Naive thymus-derived CD4-positive, alpha-beta T cell (primary cell): ENCODE results near the gene TMEM134. TPM values are rescaled to one million over a fixed set of nuclear protein-coding genes. Genes with fewer than 3 reads are reported as not detected.

Experiments used
- ATAC-seq: fragments of 150-1000 bp; cut with Tn5 transposase; 2 replicates; pipeline ENCODE4 v1.10.0; 2021; ENCODE audit warnings: mild to moderate bottlenecking, moderate library complexity
- CTCF ChIA-PET: fragments of 350-600 bp; sonication (Branson Sonifier 250); formaldehyde crosslinking; loops from one replicate; lab custom pipeline; 2021; ENCODE audit warnings: antibody characterized with exemption; lab: Charles Lee
- POLR2A ChIA-PET: fragments of 350-600 bp; sonication (Branson Sonifier 250); formaldehyde crosslinking; loops from one replicate; lab custom pipeline; 2021; ENCODE audit warnings: antibody characterized with exemption, inconsistent platforms; lab: Charles Lee
- DNase-seq, 9 donors: peaks; one replicate each; pipeline versions ENCODE4 v3.0.0 to v3.0.0-alpha.2; 2020 to 2022; ENCODE audit warnings: mixed read lengths in 1 of 9
- H3K27ac ChIP-seq: one replicate; pipeline ENCODE4 v1.7.0; 2013; ENCODE audit warnings: mild to moderate bottlenecking, low read depth, low read length, moderate library complexity
- H3K27me3 ChIP-seq, 2 donors: one replicate each; pipeline ENCODE4 v1.7.0; 2013; ENCODE audit warnings: low read length in 2 of 2, mild to moderate bottlenecking in 2 of 2, moderate library complexity in 2 of 2; ENCODE audit not compliant: control insufficient read depth in 2 of 2, insufficient read depth in 2 of 2
- H3K36me3 ChIP-seq, 3 experiments: 1 replicate in 2 of 3; 2 replicates in 1 of 3; pipeline ENCODE4 v1.7.0; 2013; ENCODE audit warnings: low read length in 3 of 3, mild to moderate bottlenecking in 3 of 3, moderate library complexity in 1 of 3; ENCODE audit not compliant: insufficient read depth in 3 of 3, control insufficient read depth in 2 of 3
- H3K4me1 ChIP-seq, 2 donors: one replicate each; pipeline ENCODE4 v1.7.0; 2013; ENCODE audit warnings: low read length in 2 of 2, mild to moderate bottlenecking in 2 of 2, moderate library complexity in 1 of 2; ENCODE audit not compliant: control insufficient read depth in 2 of 2, insufficient read depth in 2 of 2
- H3K4me3 ChIP-seq: 2 replicates; pipeline ENCODE4 v1.7.0; 2013; ENCODE audit warnings: mild to moderate bottlenecking, low read length
- H3K9me3 ChIP-seq, 3 experiments: 1 replicate in 2 of 3; 2 replicates in 1 of 3; pipeline ENCODE4 v1.7.0; 2013; ENCODE audit warnings: low read length in 3 of 3; ENCODE audit not compliant: control insufficient read depth in 2 of 3
- H3K27ac Mint-ChIP-seq, 9 donors: one replicate each; pipeline ENCODE4 v1.8.0; 2020 to 2022; ENCODE audit warnings: mixed read lengths in 9 of 9, mild to moderate bottlenecking in 8 of 9, moderate library complexity in 5 of 9, inconsistent platforms in 2 of 9
- H3K27me3 Mint-ChIP-seq, 5 donors: one replicate each; pipeline ENCODE4 v1.8.0; 2021 to 2022; ENCODE audit warnings: mixed read lengths in 5 of 5, mild to moderate bottlenecking in 1 of 5
- H3K36me3 Mint-ChIP-seq, 5 donors: one replicate each; pipeline ENCODE4 v1.8.0; 2020 to 2022; ENCODE audit warnings: mixed read lengths in 5 of 5, mild to moderate bottlenecking in 3 of 5, inconsistent platforms in 1 of 5
- H3K4me1 Mint-ChIP-seq, 7 donors: one replicate each; pipeline ENCODE4 v1.8.0; 2020 to 2022; ENCODE audit warnings: mixed read lengths in 7 of 7, mild to moderate bottlenecking in 3 of 7, inconsistent platforms in 1 of 7
- H3K4me3 Mint-ChIP-seq, 10 donors: one replicate each; pipeline ENCODE4 v1.8.0; 2020 to 2022; ENCODE audit warnings: mild to moderate bottlenecking in 10 of 10, mixed read lengths in 10 of 10, moderate library complexity in 6 of 10, inconsistent platforms in 2 of 10
- H3K9me3 Mint-ChIP-seq, 11 donors: one replicate each; pipeline ENCODE4 v1.8.0; 2020 to 2022; ENCODE audit warnings: mixed read lengths in 11 of 11, mild to moderate bottlenecking in 4 of 11, inconsistent platforms in 1 of 11, moderate library complexity in 1 of 11
- intact Hi-C, 2 donors: fragments of 100-400 bp; cut with micrococcal nuclease; formaldehyde crosslinking; loops; one replicate each; pipeline ENCODE4 v1.15.1; 2023
- polyA plus RNA-seq, 2 donors: library from polyadenylated mRNA; unstranded; fragments of 300-500 nt; fragmentation: Illumina TruSeq; gene quantifications; one replicate each; pipeline ENCODE4 v1.2.3, GENCODE V29; 2021
- total RNA-seq, 6 experiments: library from RNA in 5 of 6; stranded (reverse) in 5 of 6; gene quantifications; 1 replicate in 5 of 6; 2 replicates in 1 of 6; pipeline ENCODE4 v1.2.3 and lab custom pipeline; 2021 to 2026

TMEM134 gene
- total and polyA plus RNA-seq, 7 experiments from 2014 or later: 52.4 to 143 (median 88.2) TPM

- POLR2A ChIA-PET: interaction anchor here (0.8 to 5.0 kb wide), 7 partner anchors 9 to 102 kb away, joined by 3 to 28 read pairs (median 3); partner anchors contain the start of genes AIP and PPP1CA
- Mint-ChIP-seq H3K4me1 (peaks cover 28 to 45% (median 43%) of the 10 kb centered on the region in 7 donors), H3K27me3 (no peaks in the 10 kb centered on the region), H3K4me3 (peak overlapping the region; percentile 48 to 95 (median 76)), H3K36me3 (peaks cover 8 to 34% (median 11%) of the 10 kb centered on the region in 5 donors), H3K27ac (peak overlapping the region in 7 of 9 donors; percentile 60 to 80 (median 72)), H3K9me3 (peaks cover 0 to 3% (median 0%) of the 10 kb centered on the region in 11 donors)
- H3K4me3 ChIP-seq: no peak overlapping the region
- intact Hi-C loops: no loop called here
- no peak overlapping the region for H3K27ac ChIP-seq
- ATAC-seq (no peak), DNase-seq (no peak)
- H3K4me1 ChIP-seq: peaks cover 31 to 34% of the 10 kb centered on the region in 2 donors
- H3K36me3 ChIP-seq: peaks cover 0 to 55% (median 6%) of the 10 kb centered on the region in 3 experiments
- H3K9me3 ChIP-seq: no peaks in the 10 kb centered on the region
- no peaks in the 10 kb centered on the region for H3K27me3 ChIP-seq
- CTCF ChIA-PET: interaction anchor here (0.5 to 1.0 kb wide), 2 partner anchors 110 to 111 kb away, joined by 3 read pairs; no protein-coding TSS in a partner anchor
Observed at GRCh38 chr11:67502328-67502979, 33.4 kb upstream of the TMEM134 start.

- no peaks in the 10 kb centered on the region for H3K27me3 Mint-ChIP-seq
- H3K27ac Mint-ChIP-seq: no peak overlapping the region
- peaks cover 0 to 56% (median 6%) of the 10 kb centered on the region in 3 experiments for H3K36me3 ChIP-seq
- H3K4me3 Mint-ChIP-seq: peak overlapping the region in 1 of 10 donors; percentile 38
- POLR2A ChIA-PET: interaction anchor here (0.8 to 5.0 kb wide), 7 partner anchors 9 to 101 kb away, joined by 3 to 28 read pairs (median 3); partner anchors contain the start of genes AIP and PPP1CA
- H3K9me3 Mint-ChIP-seq: peaks cover 0 to 3% (median 0%) of the 10 kb centered on the region in 11 donors
- ATAC-seq: no peak
- CTCF ChIA-PET: interaction anchor here (1.0 kb wide), 1 partner anchor 111 kb away, joined by 3 read pairs; no protein-coding TSS in a partner anchor
- H3K9me3 ChIP-seq: no peaks in the 10 kb centered on the region
- H3K4me1 Mint-ChIP-seq: peaks cover 23 to 40% (median 37%) of the 10 kb centered on the region in 7 donors
- no peak overlapping the region for H3K27ac ChIP-seq
- intact Hi-C loops: no loop called here
- H3K36me3 Mint-ChIP-seq: peaks cover 8 to 30% (median 11%) of the 10 kb centered on the region in 5 donors
- peaks cover 25 to 28% of the 10 kb centered on the region in 2 donors for H3K4me1 ChIP-seq
- DNase-seq: no peak
- H3K27me3 ChIP-seq: no peaks in the 10 kb centered on the region
- no peak overlapping the region for H3K4me3 ChIP-seq
Observed at GRCh38 chr11:67501854-67502253, 32.8 kb upstream of the TMEM134 start.

- H3K27ac Mint-ChIP-seq: peak overlapping the region in 5 of 9 donors; percentile 10 to 74 (median 49)
- ChIA-PET CTCF (no interaction called here), POLR2A (interaction anchor here (0.8 to 1.7 kb wide), 4 partner anchors 8 to 18 kb away, joined by 3 to 9 read pairs (median 3); partner anchors contain the start of gene AIP)
- Histone ChIP-seq H3K27me3 (no peaks in the 10 kb centered on the region), H3K4me1 (peaks cover 17 to 20% of the 10 kb centered on the region in 2 donors), H3K9me3 (no peaks in the 10 kb centered on the region), H3K4me3 (no peak overlapping the region), H3K36me3 (peaks cover 0 to 60% (median 6%) of the 10 kb centered on the region in 3 experiments), H3K27ac (no peak overlapping the region)
- peaks cover 16 to 32% (median 30%) of the 10 kb centered on the region in 7 donors for H3K4me1 Mint-ChIP-seq
- peak overlapping the region in 1 of 10 donors; percentile 68 for H3K4me3 Mint-ChIP-seq
- peaks cover 0 to 3% (median 0%) of the 10 kb centered on the region in 11 donors for H3K9me3 Mint-ChIP-seq
- H3K27me3 Mint-ChIP-seq: no peaks in the 10 kb centered on the region
- ATAC-seq: no peak
- H3K36me3 Mint-ChIP-seq: peaks cover 8 to 25% (median 11%) of the 10 kb centered on the region in 5 donors
- no peak for DNase-seq
- intact Hi-C loops: no loop called here
Observed at GRCh38 chr11:67500831-67501715, 32.0 kb upstream of the TMEM134 start.

- peaks cover 8 to 25% (median 11%) of the 10 kb centered on the region in 5 donors for H3K36me3 Mint-ChIP-seq
- CTCF ChIA-PET: interaction anchor here (0.6 kb wide), 1 partner anchor 16 kb away, joined by 3 read pairs; no protein-coding TSS in a partner anchor
- no peaks in the 10 kb centered on the region for H3K27me3 Mint-ChIP-seq
- peaks cover 11 to 28% (median 24%) of the 10 kb centered on the region in 7 donors for H3K4me1 Mint-ChIP-seq
- Histone ChIP-seq H3K4me3 (no peak overlapping the region), H3K36me3 (peaks cover 0 to 66% (median 6%) of the 10 kb centered on the region in 3 experiments), H3K27ac (no peak overlapping the region), H3K27me3 (no peaks in the 10 kb centered on the region), H3K9me3 (no peaks in the 10 kb centered on the region), H3K4me1 (peaks cover 11 to 14% of the 10 kb centered on the region in 2 donors)
- peak overlapping the region in 1 of 9 donors; percentile 74 for H3K27ac Mint-ChIP-seq
- H3K4me3 Mint-ChIP-seq: no peak overlapping the region
- intact Hi-C loops: no loop called here
- H3K9me3 Mint-ChIP-seq: peaks cover 0 to 3% (median 0%) of the 10 kb centered on the region in 11 donors
- no peak for ATAC-seq
- no peak for DNase-seq
- POLR2A ChIA-PET: interaction anchor here (0.9 to 1.8 kb wide), 3 partner anchors 15 to 95 kb away, joined by 3 to 7 read pairs (median 3); partner anchors contain the start of gene PTPRCAP
Observed at GRCh38 chr11:67500484-67500821, 31.4 kb upstream of the TMEM134 start.

- Histone ChIP-seq H3K36me3 (peaks cover 0 to 71% (median 6%) of the 10 kb centered on the region in 3 experiments), H3K4me1 (peaks cover 9 to 12% of the 10 kb centered on the region in 2 donors), H3K27ac (no peak overlapping the region), H3K4me3 (no peak overlapping the region), H3K9me3 (no peaks in the 10 kb centered on the region), H3K27me3 (no peaks in the 10 kb centered on the region)
- Mint-ChIP-seq H3K27ac (peak overlapping the region in 2 of 9 donors; percentile 23 to 75), H3K36me3 (peaks cover 8 to 25% (median 11%) of the 10 kb centered on the region in 5 donors), H3K9me3 (peaks cover 0 to 3% (median 0%) of the 10 kb centered on the region in 11 donors), H3K4me3 (no peak overlapping the region), H3K27me3 (no peaks in the 10 kb centered on the region), H3K4me1 (peaks cover 10 to 27% (median 23%) of the 10 kb centered on the region in 7 donors)
- intact Hi-C loops: no loop called here
- ChIA-PET POLR2A (interaction anchor here (0.9 to 1.8 kb wide), 4 partner anchors 16 to 95 kb away, joined by 3 to 7 read pairs (median 4); partner anchors contain the start of genes AIP and PTPRCAP), CTCF (interaction anchor here (0.6 kb wide), 1 partner anchor 16 kb away, joined by 3 read pairs; no protein-coding TSS in a partner anchor)
- ATAC-seq (no peak), DNase-seq (no peak)
Observed at GRCh38 chr11:67499808-67500483, 30.9 kb upstream of the TMEM134 start.
